PC-3 (cell line): ENCODE measurements around the gene DPY19L3.

Experiments
- EZH2 ChIP-seq: fragments of 300-600 bp; sonication (generic); IDR thresholded peaks from one replicate; pipeline ENCODE4 v1.6.1; 2017; ENCODE audit warnings: antibody characterized with exemption, mild to moderate bottlenecking, low read length; ENCODE audit not compliant: unreplicated experiment
- EZH2phosphoT487 ChIP-seq: fragments of 300-600 bp; sonication (generic); IDR thresholded peaks from 2 replicates; pipeline ENCODE4 v1.6.1; 2018; ENCODE audit warnings: mild to moderate bottlenecking, antibody characterized with exemption, low read length, borderline replicate concordance
- TF ChIP-seq, protein P1 (sequence below): fragments of 300-600 bp; sonication (generic); conservative IDR thresholded peaks from 2 replicates; pipeline ENCODE4 v1.5.1; 2017; ENCODE audit warnings: antibody characterized with exemption, low read depth, mild to moderate bottlenecking, low read length

DNA sequence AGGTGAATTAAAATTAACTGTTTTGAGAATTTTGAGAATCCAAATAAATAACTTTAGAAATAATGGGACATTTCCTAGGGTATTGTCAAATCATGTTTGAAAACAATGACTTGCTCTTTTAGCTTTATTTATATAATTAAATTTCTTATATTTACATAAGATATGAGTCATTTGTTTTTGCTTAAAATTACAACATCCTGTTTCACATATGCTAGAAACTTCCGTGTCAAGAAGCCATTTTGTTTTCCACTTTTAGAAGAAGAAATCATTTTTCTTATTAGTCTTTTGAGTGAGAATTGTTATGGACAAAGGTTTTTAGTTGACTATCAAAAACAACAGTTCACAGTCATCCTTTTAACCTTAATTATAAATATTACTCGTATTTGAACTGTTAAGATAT is 48.2 kb downstream of the DPY19L3 start:
- TF ChIP-seq, protein P1, sequence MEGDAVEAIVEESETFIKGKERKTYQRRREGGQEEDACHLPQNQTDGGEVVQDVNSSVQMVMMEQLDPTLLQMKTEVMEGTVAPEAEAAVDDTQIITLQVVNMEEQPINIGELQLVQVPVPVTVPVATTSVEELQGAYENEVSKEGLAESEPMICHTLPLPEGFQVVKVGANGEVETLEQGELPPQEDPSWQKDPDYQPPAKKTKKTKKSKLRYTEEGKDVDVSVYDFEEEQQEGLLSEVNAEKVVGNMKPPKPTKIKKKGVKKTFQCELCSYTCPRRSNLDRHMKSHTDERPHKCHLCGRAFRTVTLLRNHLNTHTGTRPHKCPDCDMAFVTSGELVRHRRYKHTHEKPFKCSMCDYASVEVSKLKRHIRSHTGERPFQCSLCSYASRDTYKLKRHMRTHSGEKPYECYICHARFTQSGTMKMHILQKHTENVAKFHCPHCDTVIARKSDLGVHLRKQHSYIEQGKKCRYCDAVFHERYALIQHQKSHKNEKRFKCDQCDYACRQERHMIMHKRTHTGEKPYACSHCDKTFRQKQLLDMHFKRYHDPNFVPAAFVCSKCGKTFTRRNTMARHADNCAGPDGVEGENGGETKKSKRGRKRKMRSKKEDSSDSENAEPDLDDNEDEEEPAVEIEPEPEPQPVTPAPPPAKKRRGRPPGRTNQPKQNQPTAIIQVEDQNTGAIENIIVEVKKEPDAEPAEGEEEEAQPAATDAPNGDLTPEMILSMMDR: no peak
- TF ChIP-seq EZH2 (no peak), EZH2phosphoT487 (no peak)
